Hepatocyte (in vitro differentiated cells): ENCODE results near the gene PPP1R27. TPM values are rescaled to one million over a fixed set of nuclear protein-coding genes. Genes with fewer than 3 reads are reported as not detected.
A peak's percentile ranks its signal among the peaks of the same experiment; 100 is the strongest.

Source experiments
- DNase-seq: peaks from one replicate; pipeline ENCODE4 v3.0.0-alpha.2; 2016; ENCODE audit warnings: low spot score
- H2AFZ ChIP-seq: fragments of 200-600 bp; sonication (generic); 2 replicates; pipeline ENCODE4 v1.6.0; 2016; ENCODE audit warnings: antibody characterized with exemption, mild to moderate bottlenecking
- H3K27ac ChIP-seq: fragments of 200-600 bp; sonication (generic); 2 replicates; pipeline ENCODE4 v1.5.1; 2016; ENCODE audit warnings: mild to moderate bottlenecking
- H3K27me3 ChIP-seq: fragments of 200-600 bp; sonication (generic); 2 replicates; pipeline ENCODE4 v1.6.1; 2016
- H3K36me3 ChIP-seq: fragments of 200-600 bp; sonication (generic); replicated peaks from 2 replicates; pipeline ENCODE4 v1.5.1; 2016; ENCODE audit warnings: low read depth; ENCODE audit not compliant: insufficient read depth
- H3K4me1 ChIP-seq: fragments of 200-600 bp; sonication (generic); 2 replicates; pipeline ENCODE4 v1.5.1; 2016; ENCODE audit warnings: mild to moderate bottlenecking, moderate library complexity; ENCODE audit not compliant: insufficient read depth
- H3K4me2 ChIP-seq: fragments of 200-600 bp; sonication (generic); 2 replicates; pipeline ENCODE4 v1.6.0; 2016
- H3K4me3 ChIP-seq: fragments of 200-600 bp; sonication (generic); 2 replicates; pipeline ENCODE4 v1.5.1; 2016; ENCODE audit warnings: mild to moderate bottlenecking
- H3K79me2 ChIP-seq: fragments of 200-600 bp; sonication (generic); 2 replicates; pipeline ENCODE4 v1.6.0; 2017; ENCODE audit warnings: mild to moderate bottlenecking
- H3K9me2 ChIP-seq: fragments of 200-600 bp; sonication (generic); replicated peaks from 2 replicates; pipeline ENCODE4 v1.6.0; 2017; ENCODE audit warnings: mild to moderate bottlenecking; ENCODE audit not compliant: insufficient read depth
- H3K9me3 ChIP-seq: fragments of 200-600 bp; sonication (generic); 2 replicates; pipeline ENCODE4 v1.5.1; 2016; ENCODE audit warnings: low read depth, mild to moderate bottlenecking
- H4K20me1 ChIP-seq: fragments of 200-600 bp; sonication (generic); 2 replicates; pipeline ENCODE4 v1.6.0; 2016; ENCODE audit warnings: mild to moderate bottlenecking; ENCODE audit not compliant: insufficient read depth, poor library complexity, severe bottlenecking
- CTCF ChIP-seq: fragments of 200-600 bp; sonication (generic); IDR thresholded peaks from 2 replicates; pipeline ENCODE4 v1.5.1; 2016; ENCODE audit warnings: antibody characterized with exemption, mild to moderate bottlenecking; ENCODE audit not compliant: poor library complexity
- EZH2 ChIP-seq: fragments of 200-600 bp; sonication (generic); IDR thresholded peaks from 2 replicates; pipeline ENCODE4 v1.6.1; 2016; ENCODE audit warnings: antibody characterized with exemption, mild to moderate bottlenecking, borderline replicate concordance
- EZH2phosphoT487 ChIP-seq: fragments of 200-600 bp; sonication (generic); IDR thresholded peaks from one replicate; pipeline ENCODE4 v1.6.1; 2018; ENCODE audit warnings: antibody characterized with exemption, mild to moderate bottlenecking, low read depth, moderate library complexity; ENCODE audit not compliant: unreplicated experiment, severe bottlenecking
- WGBS: methylation state at CpG from one replicate; pipeline ENCODE4 v1.1.6; 2016; ENCODE audit warnings: low lambda C conversion rate; ENCODE audit errors: missing lambda C conversion rate; 5-methylcytosine and 5-hydroxymethylcytosine counted together
- polyA plus RNA-seq: library from polyadenylated mRNA; unstranded; fragments of >200 nt; fragmentation: Nextera tagmentation; extraction: Ambion mirVana; gene quantifications from 2 replicates; pipeline ENCODE4 v1.2.1, GENCODE V29; 2016
- total RNA-seq: library from RNA; depleted of rRNA; stranded (reverse); fragments of >200 nt; gene quantifications from 2 replicates; pipeline ENCODE4 v1.2.3, GENCODE V29; 2014

PPP1R27 gene
- total and polyA plus RNA-seq, 2 experiments from 2014 or later, result 0.56 TPM; not detected in 1

- peaks cover 7% of the 10 kb centered on the region for H3K36me3 ChIP-seq
- no peak overlapping the region for H2AFZ ChIP-seq
- 97% methylated on average over 5 of the region's 5 CpGs for WGBS
- H3K27ac ChIP-seq, result no peak overlapping the region
- H4K20me1 ChIP-seq, result no peaks in the 10 kb centered on the region
- H3K4me3 ChIP-seq, result no peak overlapping the region
- no peaks in the 10 kb centered on the region for H3K9me3 ChIP-seq
- DNase-seq, result no peak
- H3K27me3 ChIP-seq, result no peaks in the 10 kb centered on the region
- peaks cover 2% of the 10 kb centered on the region for H3K4me1 ChIP-seq
- H3K4me2 ChIP-seq, result no peak overlapping the region
- TF ChIP-seq EZH2 (no peak), EZH2phosphoT487 (no peak), CTCF (no peak)
- no peaks in the 10 kb centered on the region for H3K9me2 ChIP-seq
- peaks cover 10% of the 10 kb centered on the region for H3K79me2 ChIP-seq
Measured at GRCh38 chr17:81877569-81877968, 42.7 kb upstream of the PPP1R27 start.

DNA sequence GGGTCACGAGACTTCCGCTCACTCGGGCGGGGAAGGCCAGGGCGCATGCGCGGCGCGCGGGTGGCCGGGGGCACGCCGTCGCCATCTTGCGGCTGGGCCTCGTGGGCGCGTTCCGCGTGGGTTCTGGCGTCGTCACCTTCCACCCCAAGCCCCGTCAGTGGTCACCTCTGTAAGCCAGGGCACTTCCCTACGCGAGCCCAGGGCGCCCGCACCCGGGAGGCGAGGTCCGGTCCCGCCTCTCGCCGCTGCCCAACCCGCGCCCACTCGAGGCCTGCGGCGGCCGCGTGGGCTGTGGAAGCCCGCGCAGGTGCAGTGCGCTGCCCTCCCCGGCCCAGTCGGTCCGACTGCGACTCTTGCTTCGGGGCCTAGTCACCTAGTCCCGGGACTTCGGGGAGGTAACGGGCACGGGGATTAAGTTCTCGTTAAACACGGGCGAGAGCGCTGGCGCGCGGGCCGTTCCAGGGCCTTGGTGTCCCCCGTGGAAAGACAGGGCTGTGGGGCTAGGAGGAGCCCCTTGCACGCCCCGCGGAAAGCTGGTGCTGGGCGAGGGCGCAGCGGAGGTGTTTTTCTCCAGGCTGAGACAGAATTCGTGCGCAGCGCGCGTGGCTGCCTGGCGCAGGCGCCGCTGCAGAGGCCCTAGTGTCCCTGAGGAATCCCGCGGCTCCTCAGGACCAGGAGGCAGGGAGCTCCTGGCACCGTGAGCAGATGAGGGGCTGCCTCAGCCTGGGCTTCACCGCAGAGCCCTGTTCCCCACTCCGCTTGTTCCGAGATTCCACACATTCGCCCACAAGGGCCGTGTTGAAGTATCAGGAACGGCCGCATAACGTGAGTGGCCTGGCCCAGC, 36.8 kb upstream of the PPP1R27 start:
- DNase-seq, result peak; percentile 96
- TF ChIP-seq EZH2phosphoT487, result no peak
- peak; percentile 33 for TF ChIP-seq CTCF
- H4K20me1 ChIP-seq, result peaks cover 23% of the 10 kb centered on the region
- no peaks in the 10 kb centered on the region for H3K27me3 ChIP-seq
- no peaks in the 10 kb centered on the region for H3K9me2 ChIP-seq
- H2AFZ ChIP-seq, result peak overlapping the region; percentile 99
- peak overlapping the region; percentile 88 for H3K4me3 ChIP-seq
- H3K4me2 ChIP-seq, result peak overlapping the region; percentile 95
- H3K9me3 ChIP-seq, result no peaks in the 10 kb centered on the region
- no peaks in the 10 kb centered on the region for H3K36me3 ChIP-seq
- peaks cover 43% of the 10 kb centered on the region for H3K4me1 ChIP-seq
- H3K79me2 ChIP-seq, result peaks cover 36% of the 10 kb centered on the region
- WGBS, result 2% methylated on average over 84 of the region's 86 CpGs
- H3K27ac ChIP-seq, result peak overlapping the region; percentile 99

DNA sequence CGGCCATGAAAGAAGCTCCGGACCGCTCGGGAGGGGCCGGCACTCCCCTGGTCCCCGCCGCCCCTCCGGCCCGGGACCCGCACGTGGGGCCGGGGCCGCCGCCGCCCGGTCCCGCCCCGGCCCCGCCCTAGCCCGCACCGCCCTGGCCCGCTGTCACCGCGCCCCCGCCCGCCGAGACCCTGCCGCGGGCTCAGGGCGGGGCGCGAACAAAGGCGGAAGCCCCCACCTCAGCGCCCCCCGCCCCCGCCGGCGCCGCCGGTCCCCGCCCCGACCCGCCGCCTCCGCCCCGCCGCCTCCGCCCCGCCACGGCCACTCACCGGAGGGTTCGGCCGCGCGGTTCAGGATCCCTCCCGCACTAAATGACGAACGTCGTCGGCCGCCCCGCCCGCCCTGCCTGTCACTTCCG, 36.1 kb upstream of the PPP1R27 start, which contains the start of gene ARHGDIA:
ARHGDIA (minus strand) TSS at position 357 of the 406 bp plus-strand sequence. CDS start 1,407 bp downstream, outside the sequence.
- no peaks in the 10 kb centered on the region for H3K9me3 ChIP-seq
- no peaks in the 10 kb centered on the region for H3K9me2 ChIP-seq
- WGBS, result 0% methylated on average over 16 of the region's 64 CpGs
- H4K20me1 ChIP-seq, result peaks cover 23% of the 10 kb centered on the region
- H3K4me1 ChIP-seq, result peaks cover 48% of the 10 kb centered on the region
- TF ChIP-seq EZH2, result no peak
- no peak for TF ChIP-seq CTCF
- TF ChIP-seq EZH2phosphoT487, result no peak
- peak within 1 kb of the TSS; percentile 97 for H3K4me3 ChIP-seq
- peak within 1 kb of the TSS; percentile 99 for H3K27ac ChIP-seq
- no peaks in the 10 kb centered on the region for H3K36me3 ChIP-seq
- H3K4me2 ChIP-seq, result peak within 1 kb of the TSS; percentile 96
- no peak for DNase-seq
- no peaks in the 10 kb centered on the region for H3K27me3 ChIP-seq
- H2AFZ ChIP-seq, result peak within 1 kb of the TSS; percentile 99
- H3K79me2 ChIP-seq, result peaks cover 38% of the 10 kb centered on the region
